ENCODE results near the gene BCL10.

BCL10 gene

GRCh38 chr1:85297855-85298629 is 21.6 kb upstream of the BCL10 start:
- peak; percentile 45 for DNase-seq

- DNase-seq: no peak
These were observed 21.1 kb upstream of the BCL10 start for GRCh38 chr1:85297538-85297854.

GRCh38 chr1:85296980-85297379 is 20.5 kb upstream of the BCL10 start:
- DNase-seq: no peak

GRCh38 chr1:85295654-85296053 is 19.2 kb upstream of the BCL10 start:
- DNase-seq: no peak

- no peak for DNase-seq
These were observed 18.6 kb upstream of the BCL10 start for GRCh38 chr1:85295006-85295431.

DNA sequence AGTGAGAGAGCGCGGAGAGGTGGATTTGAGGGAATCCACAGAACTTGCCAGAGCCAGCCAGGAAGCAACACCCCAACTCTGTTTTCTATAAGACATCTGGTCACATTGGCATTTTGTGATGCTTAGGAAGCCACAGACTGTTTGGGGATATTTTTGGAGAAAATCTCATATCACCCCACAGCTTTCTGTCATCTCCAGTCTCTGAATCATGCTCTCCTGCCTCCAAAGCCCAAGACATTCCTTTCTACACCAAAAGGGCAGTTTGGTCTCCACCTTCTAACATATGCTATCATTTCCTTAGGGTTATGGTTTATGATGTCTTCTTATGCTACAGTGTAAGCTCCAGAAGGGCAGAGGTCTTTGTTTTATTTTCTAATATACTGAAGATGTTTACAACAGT is 14.4 kb upstream of the BCL10 start:
- DNase-seq: no peak

DNA sequence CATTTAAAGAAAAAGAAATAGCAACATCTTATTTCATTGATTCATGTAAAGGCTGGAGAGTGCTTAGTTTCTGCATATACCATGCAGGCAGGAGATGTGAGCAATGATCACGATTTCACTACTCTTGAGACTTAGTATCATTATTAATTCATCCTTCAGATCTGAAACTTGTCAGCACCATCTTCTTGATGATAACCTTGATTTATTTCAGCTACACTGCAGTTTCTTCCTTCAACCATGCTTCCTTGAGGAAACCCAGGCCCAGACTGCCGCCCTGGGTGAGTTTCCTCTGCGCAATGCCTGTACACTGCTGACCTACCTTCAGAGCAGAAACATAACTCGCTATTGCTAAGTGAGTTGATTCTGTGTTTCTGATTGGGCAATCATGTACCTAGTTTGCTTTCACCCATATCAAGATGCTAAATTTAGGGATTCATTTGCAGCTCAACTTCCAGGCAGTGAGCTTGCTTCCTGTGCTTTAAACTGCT is 13.5 kb upstream of the BCL10 start:
- DNase-seq: no peak

- no peak for DNase-seq
These were observed 12.9 kb upstream of the BCL10 start for GRCh38 chr1:85289207-85289847.

- DNase-seq: no peak
These were observed 7.8 kb upstream of the BCL10 start for GRCh38 chr1:85284202-85284601.

DNA sequence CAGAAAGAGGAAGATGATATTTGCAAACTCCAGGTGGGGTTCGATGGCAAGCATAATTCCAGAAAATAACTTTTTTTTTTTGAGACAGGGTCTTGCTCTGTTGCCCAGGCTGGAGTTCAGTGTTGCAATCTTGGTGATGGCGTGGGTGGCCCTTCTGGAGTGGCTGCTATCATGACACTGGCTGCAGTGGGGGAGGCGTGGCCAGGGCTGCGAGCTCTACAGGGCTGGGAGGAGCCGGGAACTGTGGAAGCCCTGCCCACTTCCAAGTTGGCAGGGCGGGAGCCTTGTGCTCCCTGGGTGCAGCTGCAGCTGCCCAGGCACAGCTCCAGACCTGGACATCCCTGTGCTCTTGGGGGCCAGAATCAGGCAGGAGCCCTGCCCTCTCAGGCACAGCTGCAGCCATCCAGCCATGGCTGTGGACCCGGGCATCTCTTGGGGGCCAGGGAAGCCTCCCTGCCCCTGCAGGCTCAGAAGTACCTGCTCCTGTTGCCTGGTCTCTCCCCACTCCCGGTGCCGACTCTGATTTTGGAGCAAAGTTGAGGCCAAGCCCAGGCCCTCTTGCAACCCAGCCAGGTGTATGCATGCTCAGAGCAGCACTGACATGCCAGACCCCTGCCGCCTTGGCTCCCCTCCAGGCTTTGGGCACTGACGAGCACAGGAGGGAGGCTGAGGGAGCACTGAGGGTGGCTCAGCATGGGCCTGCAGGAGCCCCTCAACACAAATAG is 7.2 kb upstream of the BCL10 start:
- no peak for DNase-seq

- DNase-seq: no peak
These were observed 6.0 kb upstream of the BCL10 start for GRCh38 chr1:85282424-85282823.

DNA sequence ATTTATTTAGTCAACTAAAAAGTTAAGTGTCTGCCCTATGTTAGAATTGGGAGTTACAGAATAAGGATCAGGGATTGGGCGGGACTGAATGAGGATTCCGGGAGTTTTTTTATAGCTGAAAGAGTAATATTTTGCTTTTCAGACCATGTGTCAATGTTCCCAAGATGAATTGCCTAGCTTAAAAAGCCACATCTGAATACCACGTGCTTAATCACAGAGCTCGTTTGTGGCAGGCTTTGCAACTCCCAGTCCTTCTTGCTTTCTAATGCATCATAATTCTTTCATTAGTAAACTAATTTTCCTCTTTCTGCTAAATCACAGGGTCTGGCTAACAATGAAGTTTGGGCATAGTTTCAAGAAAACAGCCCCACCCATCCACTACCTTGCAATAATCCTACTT is 4.2 kb upstream of the BCL10 start:
- DNase-seq: no peak

DNA sequence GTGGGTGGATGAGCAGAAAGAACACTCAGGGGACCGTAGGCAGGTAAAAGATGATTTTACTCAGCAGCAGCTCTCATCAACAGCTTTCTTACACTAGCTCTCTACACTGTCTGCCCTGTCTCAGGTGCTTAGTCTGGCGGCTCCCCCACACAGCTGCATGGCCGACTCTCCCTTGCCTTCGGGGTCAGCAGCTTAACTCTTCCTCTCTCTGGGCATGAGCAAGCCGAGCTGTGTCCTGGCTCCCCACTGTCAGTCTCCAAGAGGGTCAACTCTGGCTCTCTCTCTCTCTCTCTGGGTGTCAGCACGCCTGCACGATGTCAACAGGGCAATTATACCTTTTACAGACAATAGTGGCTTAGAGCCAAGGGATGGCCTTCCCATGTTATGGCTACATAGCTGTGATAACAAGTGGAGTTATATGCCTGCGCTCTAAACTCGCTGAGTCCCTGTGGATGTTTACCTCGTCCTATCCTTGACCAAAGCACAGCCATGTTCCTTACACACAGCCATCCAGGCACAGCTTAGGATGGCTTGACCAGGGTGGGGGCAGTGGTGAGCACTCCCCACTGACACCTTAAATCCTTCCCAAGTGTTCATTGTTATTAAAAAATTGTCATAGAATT is 3.1 kb upstream of the BCL10 start:
- DNase-seq: no peak

GRCh38 chr1:85278853-85279314 is 2.5 kb upstream of the BCL10 start:
- no peak for DNase-seq

DNA sequence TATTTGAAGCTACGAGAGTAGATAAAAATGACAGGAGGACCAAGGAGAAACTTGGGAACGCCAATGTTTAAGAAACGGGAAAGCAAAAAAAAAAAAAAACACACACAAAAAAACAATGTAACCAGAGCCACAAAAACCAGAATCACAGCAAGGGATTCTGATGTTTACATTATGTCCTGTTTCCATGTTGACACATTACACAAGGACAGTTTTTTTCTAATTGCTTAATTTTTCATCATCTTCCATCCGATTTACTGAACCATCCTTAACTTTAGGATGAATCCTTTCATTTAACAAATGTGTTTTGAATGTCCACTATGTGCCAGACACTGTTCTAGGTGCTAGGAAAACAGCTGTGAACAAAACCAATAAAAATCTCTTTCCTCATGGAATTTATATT is 1.4 kb upstream of the BCL10 start:
- DNase-seq: no peak

- no peak for DNase-seq
These were observed 677 bp upstream of the BCL10 start for GRCh38 chr1:85276978-85277639.

GRCh38 chr1:85275701-85276214 is 674 bp downstream of the BCL10 start:
- no peak for DNase-seq

- DNase-seq: no peak
These were observed 1.4 kb downstream of the BCL10 start for GRCh38 chr1:85274969-85275453.

GRCh38 chr1:85273397-85273796 is 3.0 kb downstream of the BCL10 start:
- no peak for DNase-seq

GRCh38 chr1:85268801-85269585 is 7.4 kb downstream of the BCL10 start:
- DNase-seq: no peak

- no peak for DNase-seq
These were observed 9.1 kb downstream of the BCL10 start for GRCh38 chr1:85267313-85267712.

- DNase-seq: no peak
These were observed 12.3 kb downstream of the BCL10 start for GRCh38 chr1:85264150-85264549.

Measured in activated T-cell treated with anti-CD3 and anti-CD28 coated beads, Interleukin-2, amount 50 U/mL, for 1 hour (primary cell).